ENCODE data around the gene CNIH4. TPM values are rescaled to one million over a fixed set of nuclear protein-coding genes. Genes with fewer than 3 reads are reported as not detected.

Gene CNIH4
- total and polyA plus RNA-seq, 11 donors, result 15.7 to 84.6 (median 33.7) TPM

GRCh38 chr1:224353975-224354925, 2.4 kb upstream of the CNIH4 start:
- peaks cover 0 to 21% (median 15%) of the 10 kb centered on the region in 12 donors for H3K4me1 ChIP-seq
- no peak overlapping the region for H3K27ac ChIP-seq
- no peaks in the 10 kb centered on the region for H3K27me3 ChIP-seq
- H3K36me3 ChIP-seq, result no peaks in the 10 kb centered on the region
- intact Hi-C loops (cut with DNase I), result no loop called here
- TF ChIP-seq POLR2A (IDR thresholded peaks at IDR 0.05) (no peak), CTCF (IDR thresholded peaks at IDR 0.05) (no peak)
- 76 to 82% (median 79%) methylated on average over 5 of the region's 5 CpGs for WGBS, 4 donors
- ATAC-seq (no peak), DNase-seq (no peak)
- no peaks in the 10 kb centered on the region for H3K9me3 ChIP-seq
- no peak overlapping the region for H3K4me3 ChIP-seq

- peaks cover 0 to 4% (median 0%) of the 10 kb centered on the region in 9 donors for H3K36me3 ChIP-seq
- WGBS, 4 donors, result 28 to 39% (median 35%) methylated on average over 9 of the region's 9 CpGs
- no peaks in the 10 kb centered on the region for H3K27me3 ChIP-seq
- no peak for TF ChIP-seq POLR2A (IDR thresholded peaks at IDR 0.05)
- TF ChIP-seq CTCF (IDR thresholded peaks at IDR 0.05), result no peak
- DNase-seq, result no peak
- H3K4me3 ChIP-seq, result peak overlapping the region; percentile 48 to 97 (median 86)
- peak overlapping the region in 11 of 12 donors; percentile 69 to 95 (median 83) for H3K27ac ChIP-seq
- H3K4me1 ChIP-seq, result peaks cover 0 to 31% (median 18%) of the 10 kb centered on the region in 12 donors
- no peaks in the 10 kb centered on the region for H3K9me3 ChIP-seq
- no peak for ATAC-seq
- intact Hi-C loops (cut with DNase I), result loop anchor here in 1 of 10 donors (2.0 kb wide), 1 partner anchor 75 kb away; no protein-coding TSS in a partner anchor
Observed at GRCh38 chr1:224357626-224358124, 996 bp downstream of the CNIH4 start.

- intact Hi-C loops (cut with DNase I), result loop anchor here in 1 of 10 donors (2.0 kb wide), 1 partner anchor 75 kb away; no protein-coding TSS in a partner anchor
- 71 to 80% (median 77%) methylated on average over 4 of the region's 4 CpGs for WGBS, 4 donors
- Histone ChIP-seq H3K27me3 (no peaks in the 10 kb centered on the region), H3K9me3 (no peaks in the 10 kb centered on the region), H3K27ac (peak overlapping the region in 1 of 12 donors; percentile 93), H3K4me3 (peak overlapping the region in 6 of 12 donors; percentile 80 to 97 (median 86)), H3K4me1 (peaks cover 0 to 31% (median 18%) of the 10 kb centered on the region in 12 donors), H3K36me3 (peaks cover 0 to 5% (median 0%) of the 10 kb centered on the region in 9 donors)
- DNase-seq, result no peak
- ATAC-seq, result no peak
- TF ChIP-seq POLR2A (IDR thresholded peaks at IDR 0.05) (no peak), CTCF (IDR thresholded peaks at IDR 0.05) (no peak)
Observed at GRCh38 chr1:224358237-224358636, 1.6 kb downstream of the CNIH4 start.

GRCh38 chr1:224359207-224359606, 2.5 kb downstream of the CNIH4 start:
- intact Hi-C loops (cut with DNase I), result loop anchor here in 1 of 10 donors (2.0 kb wide), 1 partner anchor 74 kb away; no protein-coding TSS in a partner anchor

More at GRCh38 chr1:224359207-224359606, 2.5 kb downstream of the CNIH4 start:
- 74 to 87% (median 87%) methylated on average over 3 of the region's 3 CpGs for WGBS, 4 donors
- Histone ChIP-seq H3K27ac (no peak overlapping the region), H3K4me1 (peaks cover 0 to 31% (median 18%) of the 10 kb centered on the region in 12 donors), H3K4me3 (no peak overlapping the region), H3K9me3 (no peaks in the 10 kb centered on the region), H3K36me3 (peaks cover 0 to 15% (median 0%) of the 10 kb centered on the region in 9 donors), H3K27me3 (no peaks in the 10 kb centered on the region)
- no peak for DNase-seq
- TF ChIP-seq CTCF (IDR thresholded peaks at IDR 0.05), result no peak
- TF ChIP-seq POLR2A (IDR thresholded peaks at IDR 0.05), result no peak
- ATAC-seq, result no peak
